CD4-positive, alpha-beta T cell treated with Interferon alpha-2 for 1 hour (primary cell): ENCODE results near the gene EIF4EBP2.
A peak's percentile ranks its signal among the peaks of the same experiment; 100 is the strongest.

Source experiments
- DNase-seq, 2 donors: peaks; one replicate each; pipeline ENCODE4 v3.0.0-alpha.2; 2020 to 2022

The EIF4EBP2 gene

DNA sequence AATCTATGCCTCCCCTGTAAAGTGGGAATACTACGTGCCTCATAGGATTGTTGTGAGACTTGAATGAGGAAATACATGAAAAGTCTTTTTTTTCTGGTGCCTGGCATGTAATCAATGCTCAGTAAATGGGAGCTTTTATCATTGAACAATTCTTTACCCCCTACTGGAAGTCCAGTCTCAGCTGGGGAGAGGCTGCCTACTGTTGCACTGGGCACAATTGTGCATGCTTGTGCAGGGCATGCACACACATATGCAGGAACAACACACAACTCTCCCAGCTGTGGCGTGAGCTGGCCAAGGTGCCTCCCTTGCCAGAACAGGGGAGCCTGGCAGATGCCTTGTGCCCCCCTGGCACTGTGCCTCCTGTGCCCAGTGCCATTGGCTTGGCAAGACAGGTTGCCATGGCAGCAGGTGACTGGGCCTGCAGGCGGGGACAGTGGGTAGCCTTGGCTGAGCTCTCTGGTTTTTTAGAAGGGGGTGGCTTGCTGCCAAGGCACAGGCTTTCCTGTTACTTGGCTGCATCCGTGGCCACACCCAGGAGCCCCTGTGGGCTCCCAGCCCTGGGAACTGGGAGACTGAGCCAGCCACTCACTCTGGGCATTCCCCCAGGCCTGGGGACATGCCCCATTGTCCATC is 58.5 kb downstream of the EIF4EBP2 start:
- no peak for DNase-seq

DNA sequence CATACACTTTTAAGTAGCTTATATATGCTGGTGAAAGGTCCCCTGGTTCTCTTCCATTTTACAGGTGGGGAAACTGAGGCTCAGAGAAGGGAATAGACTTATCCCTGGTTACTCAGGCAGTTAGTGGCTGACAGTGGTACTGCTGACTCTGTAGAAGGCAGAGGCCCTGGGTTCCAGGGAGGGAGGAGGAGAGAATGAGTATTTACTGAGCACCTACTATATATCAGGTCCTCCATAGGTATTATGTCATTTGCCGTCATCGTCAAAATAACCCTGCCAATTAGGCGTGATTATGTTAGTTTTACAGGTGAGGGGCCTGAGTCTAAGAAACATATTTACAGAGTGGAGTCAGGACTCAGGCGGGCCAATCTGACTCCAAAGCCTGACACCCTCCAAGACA is 61.3 kb downstream of the EIF4EBP2 start:
- no peak for DNase-seq

DNA sequence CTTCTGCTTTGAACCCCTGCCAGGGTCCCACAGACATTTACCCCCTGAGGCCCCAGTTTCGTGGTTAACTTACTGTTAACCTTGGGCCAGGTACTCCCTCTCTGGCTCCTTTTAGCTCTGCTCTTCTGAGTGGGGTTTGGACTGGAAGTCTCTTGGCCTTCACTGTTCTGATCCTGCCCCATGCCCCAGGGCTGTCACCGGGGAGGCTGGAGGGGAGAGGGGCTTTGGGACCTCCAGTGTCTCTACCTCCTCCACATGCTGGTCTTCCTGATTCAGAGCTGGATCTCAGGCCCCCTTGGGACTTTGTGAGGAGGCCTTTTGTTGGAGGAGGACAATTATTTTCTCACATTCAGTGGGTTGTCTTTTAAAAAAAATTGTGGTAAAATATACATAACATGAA is 61.9 kb downstream of the EIF4EBP2 start:
- no peak for DNase-seq

DNA sequence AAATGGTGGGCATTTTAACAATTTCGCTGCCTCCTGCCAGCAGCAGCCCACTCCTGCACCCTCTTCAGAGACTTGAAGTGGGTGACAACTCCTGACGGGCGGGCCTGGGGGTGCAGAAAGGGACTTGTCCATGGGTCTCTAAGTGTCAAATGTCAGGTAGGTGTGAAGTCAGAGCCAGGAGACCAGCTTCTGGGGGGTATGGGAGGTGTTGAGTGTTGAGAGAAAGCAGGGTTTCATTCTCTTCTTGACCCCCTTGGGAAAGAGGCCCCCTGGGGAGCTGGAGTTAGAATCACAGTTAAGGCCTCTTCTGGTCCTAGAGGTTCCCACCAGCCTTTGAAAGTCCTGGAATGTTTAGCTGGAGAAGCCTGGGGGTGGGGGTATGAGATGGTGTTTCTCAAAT is 63.0 kb downstream of the EIF4EBP2 start:
- no peak for DNase-seq

DNA sequence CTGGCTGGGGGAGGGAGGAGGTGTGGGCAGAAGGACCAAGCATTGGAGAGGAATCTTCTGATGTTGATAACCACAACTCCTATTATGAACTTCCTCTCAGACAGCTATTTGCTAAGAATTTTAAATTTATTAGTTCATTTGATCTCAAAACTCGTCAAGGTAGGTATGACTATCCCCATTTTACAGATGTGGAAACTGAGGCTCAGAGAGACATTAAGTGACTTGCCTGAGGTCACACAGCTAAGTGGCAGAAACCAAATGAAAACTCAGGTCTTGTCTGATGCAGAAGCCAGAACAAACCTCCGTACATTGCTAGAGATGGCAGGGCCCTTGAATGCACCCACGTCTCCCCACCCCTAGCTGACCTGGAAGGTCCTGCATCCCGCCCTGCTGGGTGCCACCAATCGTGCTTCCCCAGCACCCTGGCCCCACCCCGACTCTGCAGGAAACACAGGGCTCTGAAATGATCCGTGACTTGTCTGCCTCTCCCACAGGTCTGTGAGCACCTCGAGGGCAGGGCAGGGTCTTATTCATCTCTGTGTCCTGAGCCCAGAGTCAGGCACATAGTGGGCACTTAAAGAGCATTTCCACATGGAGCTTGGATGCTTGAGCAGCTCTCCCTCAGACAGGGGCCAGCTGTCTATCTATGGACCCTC is 69.0 kb downstream of the EIF4EBP2 start:
- no peak for DNase-seq

DNA sequence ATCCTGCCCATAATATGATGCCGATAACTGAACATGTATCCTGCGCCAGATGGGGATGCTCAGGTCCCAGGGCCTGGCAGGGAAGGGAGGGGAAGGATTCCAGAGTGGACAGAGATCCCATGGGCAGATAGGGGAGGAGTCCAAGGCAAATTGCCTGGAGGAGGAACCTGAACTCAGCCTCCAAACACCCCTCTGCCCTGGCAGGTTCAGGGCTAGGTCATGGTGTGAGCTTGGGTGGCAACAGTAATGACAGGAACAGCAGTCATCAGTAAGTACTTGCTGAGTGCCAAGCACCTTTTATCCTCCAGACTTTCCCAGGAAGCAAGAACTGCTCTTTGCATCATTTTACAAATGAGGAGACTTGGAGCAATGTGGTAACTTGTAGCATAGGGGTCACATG is 70.8 kb downstream of the EIF4EBP2 start:
- DNase-seq, result no peak

DNA sequence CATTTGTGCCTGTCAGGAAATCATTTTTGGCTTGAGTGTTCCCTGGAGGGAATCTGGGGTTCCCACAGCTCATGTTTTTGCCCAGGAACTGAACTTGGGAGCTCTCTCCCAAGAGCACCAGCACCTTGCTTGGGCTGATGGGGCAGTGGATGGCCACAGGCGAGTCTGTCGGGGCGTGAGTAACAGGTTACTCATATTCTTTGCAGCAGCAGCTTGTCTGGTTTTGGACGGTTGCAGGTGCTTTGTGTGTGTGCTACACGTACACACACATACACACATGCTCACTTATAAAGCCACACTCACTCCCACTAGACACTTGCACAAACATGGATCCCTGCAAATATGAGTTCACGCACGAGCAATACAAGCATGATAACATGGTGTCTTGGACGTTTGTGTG is 71.7 kb downstream of the EIF4EBP2 start:
- no peak for DNase-seq

DNA sequence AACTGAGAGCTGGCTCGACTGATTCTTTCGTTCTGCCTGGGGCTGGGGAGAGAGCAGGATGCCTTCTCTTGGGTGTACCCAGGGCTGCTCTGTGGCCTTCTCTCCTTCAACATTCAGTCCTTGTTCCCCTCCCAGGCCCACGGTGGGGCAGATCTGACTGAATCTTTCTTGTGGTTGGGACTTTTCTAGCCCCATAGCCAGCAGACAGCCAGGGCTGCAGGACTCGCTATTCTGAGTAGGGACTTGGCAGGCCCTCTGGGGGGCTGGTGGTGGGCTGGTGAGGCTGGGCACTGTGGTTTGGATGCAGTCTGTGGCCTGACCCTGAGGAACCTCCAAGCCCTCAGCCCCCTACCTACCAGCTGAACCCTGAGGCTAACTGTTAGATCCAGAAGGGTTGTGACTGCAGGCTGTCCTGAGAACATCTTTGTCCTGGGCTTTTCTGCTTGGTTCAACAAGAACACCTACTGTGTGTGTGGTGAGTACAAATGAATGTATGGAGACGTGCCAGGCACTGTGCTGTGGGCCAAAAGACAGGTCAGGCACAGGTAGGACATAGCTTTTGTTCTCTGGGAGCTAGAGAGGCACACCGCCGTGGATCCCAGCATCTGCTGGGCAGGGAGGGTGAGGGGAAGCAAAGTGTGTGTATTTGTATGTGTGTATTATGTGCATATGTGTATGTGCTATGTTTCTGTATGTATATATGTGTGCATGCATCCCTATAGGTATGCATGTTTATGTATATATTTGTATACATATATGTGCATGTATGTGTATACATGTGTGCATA is 72.5 kb downstream of the EIF4EBP2 start:
- no peak for DNase-seq

DNA sequence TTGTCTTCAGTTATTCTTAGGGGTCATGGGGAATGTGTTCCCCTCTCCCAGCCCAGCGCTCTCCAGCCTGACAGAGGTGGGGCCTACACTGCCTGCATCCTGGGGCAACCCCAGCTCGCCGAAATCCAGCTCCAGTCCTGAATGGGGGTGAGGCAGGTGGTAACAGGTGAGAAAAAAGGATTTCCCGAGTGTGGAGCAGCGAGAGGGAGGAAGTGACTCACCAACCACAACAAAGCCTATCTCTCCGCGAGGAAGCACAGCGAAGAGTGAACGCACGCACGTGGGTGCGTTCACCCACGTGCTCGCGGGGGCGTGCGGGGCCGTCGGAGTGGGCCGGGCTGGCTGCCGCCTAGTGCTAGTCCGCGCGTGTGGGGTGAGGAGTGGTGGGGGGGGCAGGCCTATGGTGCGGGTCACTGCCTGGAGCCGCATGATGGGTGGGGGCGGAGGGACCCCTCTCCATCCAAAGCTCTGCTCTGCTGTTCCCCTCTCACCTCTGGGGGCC is 73.8 kb downstream of the EIF4EBP2 start:
- peak; percentile 78 to 81 for DNase-seq
